ENCODE data around the gene ATXN7L2.
A peak's percentile ranks its signal among the peaks of the same experiment; 100 is the strongest.
"Not testable (repeated sequence)": the region's sequence is repeated elsewhere in the genome, so short reads cannot be mapped to it uniquely, and the experiment has no call there.

ATXN7L2 gene

DNA sequence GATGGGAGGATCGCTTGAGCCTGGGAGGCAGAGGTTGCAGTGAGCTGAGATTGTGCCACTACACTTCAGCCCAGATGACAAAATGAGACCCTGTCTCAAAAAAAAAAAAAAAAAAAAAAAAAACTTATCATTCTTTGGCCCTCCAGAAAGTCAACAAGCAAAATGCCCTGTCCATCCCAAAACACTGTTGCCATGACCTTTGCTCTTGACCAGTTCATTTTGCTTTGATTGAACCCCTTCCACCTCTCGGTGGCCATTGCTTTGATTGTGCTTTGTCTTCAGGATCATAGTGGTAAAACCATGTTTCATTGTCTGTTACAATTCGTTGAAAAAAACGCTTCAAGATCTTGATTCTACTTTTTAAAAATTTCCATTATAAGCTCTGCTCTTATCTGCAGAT is 25.9 kb upstream of the ATXN7L2 start:
- no peak overlapping the region for H3K9ac ChIP-seq (ENCODE audit: low read depth in 1 of 2, low read length in 2 of 2)
- no peaks in the 10 kb centered on the region for H3K4me1 ChIP-seq (ENCODE audit: control insufficient read depth in 2 of 2, insufficient read depth in 2 of 2, low read length in 2 of 2)
- H3K36me3 ChIP-seq (ENCODE audit: control insufficient read depth in 2 of 2, insufficient read depth in 2 of 2, low read length in 2 of 2) = no peaks in the 10 kb centered on the region
- peaks cover 0 to 2% of the 10 kb centered on the region in 2 donors for H3K27me3 ChIP-seq (ENCODE audit: control insufficient read depth in 2 of 2, insufficient read depth in 2 of 2, low read length in 2 of 2)
- no peak overlapping the region for H3K27ac ChIP-seq (ENCODE audit: low read depth in 2 of 2, low read length in 2 of 2)
- no peak overlapping the region for H3K4me3 ChIP-seq (ENCODE audit: low read length in 2 of 2)
- peaks cover 0 to 4% of the 10 kb centered on the region in 2 donors for H3K9me3 ChIP-seq (ENCODE audit: control insufficient read depth in 2 of 2, low read length in 2 of 2)

DNA sequence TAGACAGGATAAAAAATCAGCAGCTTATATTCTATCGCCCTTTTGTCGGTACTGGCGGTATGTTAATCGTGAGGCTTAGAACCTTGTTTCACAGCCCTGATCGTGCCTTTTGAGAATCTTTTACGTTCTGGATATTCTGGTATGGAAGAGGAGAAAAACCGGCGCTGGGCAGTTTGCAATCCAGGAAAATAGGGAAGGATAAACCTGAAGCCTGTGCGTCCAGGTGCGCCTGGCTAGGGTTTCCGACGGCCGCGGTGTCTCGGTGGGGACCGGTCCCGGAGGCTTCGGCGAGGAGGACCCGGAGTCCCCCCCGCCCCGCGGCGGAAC is 17.6 kb upstream of the ATXN7L2 start:
- peak overlapping the region in 1 of 2 donors; percentile 20 for H3K9ac ChIP-seq (ENCODE audit: low read depth in 1 of 2, low read length in 2 of 2)
- no peaks in the 10 kb centered on the region for H3K36me3 ChIP-seq (ENCODE audit: control insufficient read depth in 2 of 2, insufficient read depth in 2 of 2, low read length in 2 of 2)
- H3K9me3 ChIP-seq (ENCODE audit: control insufficient read depth in 2 of 2, low read length in 2 of 2) = no peaks in the 10 kb centered on the region
- H3K4me1 ChIP-seq (ENCODE audit: control insufficient read depth in 2 of 2, insufficient read depth in 2 of 2, low read length in 2 of 2) = peaks cover 2 to 5% of the 10 kb centered on the region in 2 donors
- no peak overlapping the region for H3K27ac ChIP-seq (ENCODE audit: low read depth in 2 of 2, low read length in 2 of 2)
- H3K27me3 ChIP-seq (ENCODE audit: control insufficient read depth in 2 of 2, insufficient read depth in 2 of 2, low read length in 2 of 2) = peaks cover 37 to 50% of the 10 kb centered on the region in 2 donors
- peak overlapping the region; percentile 49 to 57 for H3K4me3 ChIP-seq (ENCODE audit: low read length in 2 of 2)

DNA sequence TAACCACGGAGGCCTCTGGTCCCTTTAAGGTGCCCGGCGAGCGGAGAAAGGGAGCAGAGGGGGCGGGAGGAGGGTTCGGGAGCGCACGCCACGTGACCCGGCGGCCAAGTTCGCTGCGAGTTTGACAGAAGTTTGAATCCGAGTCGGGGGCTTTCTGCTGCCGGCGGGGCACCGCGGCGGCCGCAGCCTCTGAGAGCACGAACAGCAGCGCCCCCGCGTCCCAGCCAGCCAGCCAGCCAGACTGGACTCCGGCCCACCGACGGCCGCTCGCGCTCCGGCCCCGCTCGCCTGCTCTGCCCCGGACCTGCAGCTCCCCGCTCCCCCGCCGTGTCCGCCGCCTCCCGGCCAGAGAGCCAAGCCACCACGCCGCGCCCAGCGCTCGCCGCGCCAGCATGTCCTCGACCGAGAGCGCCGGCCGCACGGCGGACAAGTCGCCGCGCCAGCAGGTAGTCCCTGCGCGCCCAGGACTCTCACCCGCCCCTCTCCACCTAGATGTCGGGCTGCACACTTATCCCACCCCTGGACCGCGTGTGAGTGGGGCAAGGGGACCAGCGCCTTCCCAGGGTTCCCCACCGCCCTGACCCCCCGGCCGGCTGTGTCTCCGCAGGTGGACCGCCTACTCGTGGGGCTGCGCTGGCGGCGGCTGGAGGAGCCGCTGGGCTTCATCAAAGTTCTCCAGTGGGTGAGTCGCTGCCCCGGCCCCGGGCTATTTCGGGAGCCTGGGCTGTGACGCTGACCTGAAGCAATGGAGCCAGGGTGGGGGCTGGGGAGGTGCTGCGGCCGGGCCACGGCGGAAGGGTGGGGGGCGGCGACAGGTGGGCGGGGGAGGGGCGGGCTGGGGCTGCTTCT is 17.0 kb upstream of the ATXN7L2 start, which contains the start of gene SYPL2:
Gene SYPL2 (plus strand): TSS at position 95 of the 849 bp plus-strand sequence. CDS start 298 bp downstream, at position 393.
- no peak within 1 kb of the TSS for H3K27ac ChIP-seq (ENCODE audit: low read depth in 2 of 2, low read length in 2 of 2)
- no peaks in the 10 kb centered on the region for H3K9me3 ChIP-seq (ENCODE audit: control insufficient read depth in 2 of 2, low read length in 2 of 2)
- peaks cover 37 to 50% of the 10 kb centered on the region in 2 donors for H3K27me3 ChIP-seq (ENCODE audit: control insufficient read depth in 2 of 2, insufficient read depth in 2 of 2, low read length in 2 of 2)
- H3K4me1 ChIP-seq (ENCODE audit: control insufficient read depth in 2 of 2, insufficient read depth in 2 of 2, low read length in 2 of 2) = peaks cover 2 to 5% of the 10 kb centered on the region in 2 donors
- H3K4me3 ChIP-seq (ENCODE audit: low read length in 2 of 2) = peak within 1 kb of the TSS; percentile 49 to 57
- no peaks in the 10 kb centered on the region for H3K36me3 ChIP-seq (ENCODE audit: control insufficient read depth in 2 of 2, insufficient read depth in 2 of 2, low read length in 2 of 2)
- H3K9ac ChIP-seq (ENCODE audit: low read depth in 1 of 2, low read length in 2 of 2) = peak within 1 kb of the TSS in 1 of 2 donors; percentile 20

GRCh38 chr1:109467301-109467777 is 16.4 kb upstream of the ATXN7L2 start:
- H3K9me3 ChIP-seq (ENCODE audit: control insufficient read depth in 2 of 2, low read length in 2 of 2) = no peaks in the 10 kb centered on the region
- H3K9ac ChIP-seq (ENCODE audit: low read depth in 1 of 2, low read length in 2 of 2) = no peak overlapping the region
- no peak overlapping the region for H3K27ac ChIP-seq (ENCODE audit: low read depth in 2 of 2, low read length in 2 of 2)
- no peak overlapping the region for H3K4me3 ChIP-seq (ENCODE audit: low read length in 2 of 2)
- peaks cover 2 to 5% of the 10 kb centered on the region in 2 donors for H3K4me1 ChIP-seq (ENCODE audit: control insufficient read depth in 2 of 2, insufficient read depth in 2 of 2, low read length in 2 of 2)
- H3K27me3 ChIP-seq (ENCODE audit: control insufficient read depth in 2 of 2, insufficient read depth in 2 of 2, low read length in 2 of 2) = peaks cover 37 to 50% of the 10 kb centered on the region in 2 donors
- no peaks in the 10 kb centered on the region for H3K36me3 ChIP-seq (ENCODE audit: control insufficient read depth in 2 of 2, insufficient read depth in 2 of 2, low read length in 2 of 2)

DNA sequence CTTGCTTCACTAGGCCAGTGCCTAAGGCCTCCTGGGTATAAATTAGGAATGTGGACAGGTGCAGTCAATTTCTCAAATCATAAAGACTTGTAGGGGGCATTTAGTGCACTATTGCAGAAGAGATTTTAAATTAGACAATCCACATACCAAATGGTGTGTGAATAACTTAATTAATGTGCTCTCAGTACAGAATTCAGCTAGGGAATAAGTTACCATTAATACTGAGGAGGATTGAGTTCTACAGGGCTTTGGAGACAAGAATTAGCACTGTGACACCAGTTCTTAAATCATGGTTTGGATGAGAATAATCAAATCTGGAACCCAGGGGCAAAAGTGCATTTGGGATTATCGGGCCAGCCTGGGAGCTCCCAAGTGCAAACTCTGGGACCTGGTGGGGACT is 15.6 kb upstream of the ATXN7L2 start:
- H3K27me3 ChIP-seq (ENCODE audit: control insufficient read depth in 2 of 2, insufficient read depth in 2 of 2, low read length in 2 of 2) = peaks cover 35 to 50% of the 10 kb centered on the region in 2 donors
- no peak overlapping the region for H3K9ac ChIP-seq (ENCODE audit: low read depth in 1 of 2, low read length in 2 of 2)
- H3K4me3 ChIP-seq (ENCODE audit: low read length in 2 of 2) = no peak overlapping the region
- H3K9me3 ChIP-seq (ENCODE audit: control insufficient read depth in 2 of 2, low read length in 2 of 2) = no peaks in the 10 kb centered on the region
- H3K36me3 ChIP-seq (ENCODE audit: control insufficient read depth in 2 of 2, insufficient read depth in 2 of 2, low read length in 2 of 2) = no peaks in the 10 kb centered on the region
- peaks cover 2 to 5% of the 10 kb centered on the region in 2 donors for H3K4me1 ChIP-seq (ENCODE audit: control insufficient read depth in 2 of 2, insufficient read depth in 2 of 2, low read length in 2 of 2)
- no peak overlapping the region for H3K27ac ChIP-seq (ENCODE audit: low read depth in 2 of 2, low read length in 2 of 2)

- Histone ChIP-seq H3K27ac (ENCODE audit: low read depth in 2 of 2, low read length in 2 of 2) (no peak overlapping the region), H3K36me3 (ENCODE audit: control insufficient read depth in 2 of 2, insufficient read depth in 2 of 2, low read length in 2 of 2) (no peaks in the 10 kb centered on the region), H3K4me1 (ENCODE audit: control insufficient read depth in 2 of 2, insufficient read depth in 2 of 2, low read length in 2 of 2) (peaks cover 2 to 5% of the 10 kb centered on the region in 2 donors), H3K4me3 (ENCODE audit: low read length in 2 of 2) (no peak overlapping the region), H3K27me3 (ENCODE audit: control insufficient read depth in 2 of 2, insufficient read depth in 2 of 2, low read length in 2 of 2) (peaks cover 38 to 49% of the 10 kb centered on the region in 2 donors), H3K9me3 (ENCODE audit: control insufficient read depth in 2 of 2, low read length in 2 of 2) (no peaks in the 10 kb centered on the region), H3K9ac (ENCODE audit: low read depth in 1 of 2, low read length in 2 of 2) (no peak overlapping the region)
These were observed 14.8 kb upstream of the ATXN7L2 start for GRCh38 chr1:109468903-109469302.

GRCh38 chr1:109470245-109470644 is 13.5 kb upstream of the ATXN7L2 start:
- H3K27me3 ChIP-seq (ENCODE audit: control insufficient read depth in 2 of 2, insufficient read depth in 2 of 2, low read length in 2 of 2) = peaks cover 30 to 39% of the 10 kb centered on the region in 2 donors
- H3K36me3 ChIP-seq (ENCODE audit: control insufficient read depth in 2 of 2, insufficient read depth in 2 of 2, low read length in 2 of 2) = no peaks in the 10 kb centered on the region
- no peak overlapping the region for H3K9ac ChIP-seq (ENCODE audit: low read depth in 1 of 2, low read length in 2 of 2)
- no peak overlapping the region for H3K4me3 ChIP-seq (ENCODE audit: low read length in 2 of 2)
- H3K27ac ChIP-seq (ENCODE audit: low read depth in 2 of 2, low read length in 2 of 2) = no peak overlapping the region
- H3K4me1 ChIP-seq (ENCODE audit: control insufficient read depth in 2 of 2, insufficient read depth in 2 of 2, low read length in 2 of 2) = peaks cover 2 to 5% of the 10 kb centered on the region in 2 donors
- no peaks in the 10 kb centered on the region for H3K9me3 ChIP-seq (ENCODE audit: control insufficient read depth in 2 of 2, low read length in 2 of 2)

- no peak overlapping the region for H3K4me3 ChIP-seq (ENCODE audit: low read length in 2 of 2)
- H3K27me3 ChIP-seq (ENCODE audit: control insufficient read depth in 2 of 2, insufficient read depth in 2 of 2, low read length in 2 of 2) = peaks cover 23 to 24% of the 10 kb centered on the region in 2 donors
- no peak overlapping the region for H3K9ac ChIP-seq (ENCODE audit: low read depth in 1 of 2, low read length in 2 of 2)
- H3K4me1 ChIP-seq (ENCODE audit: control insufficient read depth in 2 of 2, insufficient read depth in 2 of 2, low read length in 2 of 2) = no peaks in the 10 kb centered on the region
- no peaks in the 10 kb centered on the region for H3K36me3 ChIP-seq (ENCODE audit: control insufficient read depth in 2 of 2, insufficient read depth in 2 of 2, low read length in 2 of 2)
- no peak overlapping the region for H3K27ac ChIP-seq (ENCODE audit: low read depth in 2 of 2, low read length in 2 of 2)
- no peaks in the 10 kb centered on the region for H3K9me3 ChIP-seq (ENCODE audit: control insufficient read depth in 2 of 2, low read length in 2 of 2)
These were observed 10.9 kb upstream of the ATXN7L2 start for GRCh38 chr1:109472779-109473178.

DNA sequence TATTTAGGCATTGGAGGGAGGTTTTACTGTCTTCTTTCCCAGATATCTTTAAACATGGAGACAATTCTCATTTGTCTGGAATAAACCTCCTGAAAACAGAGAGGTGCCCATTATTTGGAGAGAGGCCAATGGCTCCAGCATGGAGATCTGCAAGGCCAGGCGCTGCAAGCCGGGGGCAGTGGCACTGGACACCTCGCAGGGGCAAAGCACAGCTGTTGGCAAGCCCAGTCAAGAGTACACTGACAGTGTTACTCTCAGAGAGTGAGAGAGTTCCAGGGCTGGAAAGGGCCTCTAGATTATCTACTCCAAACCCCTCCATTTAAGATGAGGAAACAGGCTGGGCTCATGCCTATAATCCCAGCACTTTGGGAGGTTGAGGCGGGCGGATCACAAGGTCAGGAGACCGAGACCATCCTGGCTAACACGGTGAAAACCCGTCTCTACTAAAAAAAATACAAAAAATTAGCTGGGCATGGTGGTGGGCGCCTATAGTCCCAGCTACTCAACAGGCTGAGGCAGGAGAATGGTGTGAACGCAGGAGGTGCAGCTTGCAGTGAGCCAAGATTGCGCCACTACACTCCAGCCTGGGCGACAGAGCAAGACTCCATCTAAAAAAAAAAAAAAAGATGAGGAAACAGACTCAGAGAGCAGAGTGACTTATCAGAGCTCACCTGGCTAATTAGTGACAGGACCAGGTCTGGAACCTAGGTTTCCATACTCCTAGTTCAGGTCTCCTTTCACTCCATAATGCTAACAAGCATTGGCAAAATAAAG is 10.2 kb upstream of the ATXN7L2 start:
- H3K27ac ChIP-seq (ENCODE audit: low read depth in 2 of 2, low read length in 2 of 2); H3K4me3 ChIP-seq (ENCODE audit: low read length in 2 of 2); H3K4me1 ChIP-seq (ENCODE audit: control insufficient read depth in 2 of 2, insufficient read depth in 2 of 2, low read length in 2 of 2): not testable (repeated sequence)

GRCh38 chr1:109474697-109475096 is 9.0 kb upstream of the ATXN7L2 start:
- peaks cover 12% of the 10 kb centered on the region in 2 donors for H3K27me3 ChIP-seq (ENCODE audit: control insufficient read depth in 2 of 2, insufficient read depth in 2 of 2, low read length in 2 of 2)
- no peaks in the 10 kb centered on the region for H3K36me3 ChIP-seq (ENCODE audit: control insufficient read depth in 2 of 2, insufficient read depth in 2 of 2, low read length in 2 of 2)
- no peak overlapping the region for H3K27ac ChIP-seq (ENCODE audit: low read depth in 2 of 2, low read length in 2 of 2)
- no peak overlapping the region for H3K9ac ChIP-seq (ENCODE audit: low read depth in 1 of 2, low read length in 2 of 2)
- no peaks in the 10 kb centered on the region for H3K4me1 ChIP-seq (ENCODE audit: control insufficient read depth in 2 of 2, insufficient read depth in 2 of 2, low read length in 2 of 2)
- no peaks in the 10 kb centered on the region for H3K9me3 ChIP-seq (ENCODE audit: control insufficient read depth in 2 of 2, low read length in 2 of 2)
- no peak overlapping the region for H3K4me3 ChIP-seq (ENCODE audit: low read length in 2 of 2)

More for the DNA sequence above, 10.2 kb upstream of the ATXN7L2 start:
- H3K9me3 ChIP-seq (ENCODE audit: control insufficient read depth in 2 of 2, low read length in 2 of 2); H3K36me3 ChIP-seq (ENCODE audit: control insufficient read depth in 2 of 2, insufficient read depth in 2 of 2, low read length in 2 of 2); H3K9ac ChIP-seq (ENCODE audit: low read depth in 1 of 2, low read length in 2 of 2): not testable (repeated sequence)
- peaks cover 16 to 19% of the 10 kb centered on the region in 2 donors for H3K27me3 ChIP-seq (ENCODE audit: control insufficient read depth in 2 of 2, insufficient read depth in 2 of 2, low read length in 2 of 2)

All from mucosa of rectum (tissue), 2 donors.